ENCODE data around the gene PER2. TPM values are rescaled to one million over a fixed set of nuclear protein-coding genes. Genes with fewer than 3 reads are reported as not detected.

The PER2 gene
- total and polyA plus RNA-seq, 2 donors (not counting 3 experiments of a cell fraction or from before 2014, with no cell fraction given), result 0.86 to 3.8 TPM

- dilution Hi-C loops (cut with MboI; ENCODE audit: extremely low pct_ligation_motif_present, low sequenced_read_pairs), result no loop called here
- no TSS peak for BruUV-seq (replicated peaks)
- Histone ChIP-seq H4K20me1 (replicated peaks; ENCODE audit: control insufficient read depth, extremely low read depth, insufficient read depth, low read length) (no peaks in the 10 kb centered on the region), H3K4me3 (replicated peaks in 1 of 3; ENCODE audit: insufficient read depth in 1 of 3, low read depth in 1 of 3, low read length in 3 of 3) (no peak overlapping the region), H2AFZ (ENCODE audit: low read depth, low read length) (no peak overlapping the region), H3K9ac (replicated peaks; ENCODE audit: extremely low read depth, insufficient read depth, low read length) (no peak overlapping the region), H3K27ac (ENCODE audit: insufficient read depth, low read depth, low read length) (no peak overlapping the region), H3K9me3 (replicated peaks; ENCODE audit: control insufficient read depth, insufficient read depth, low read length) (no peaks in the 10 kb centered on the region), H3K9me1 (replicated peaks; ENCODE audit: control insufficient read depth, extremely low read depth, insufficient read depth, low read length) (no peaks in the 10 kb centered on the region), H3K4me1 (ENCODE audit: control insufficient read depth, extremely low read depth, insufficient read depth, low read length) (no peaks in the 10 kb centered on the region), H3K79me2 (ENCODE audit: control insufficient read depth, insufficient read depth, low read length) (no peaks in the 10 kb centered on the region), H3K27me3 (ENCODE audit: control insufficient read depth in 2 of 2, insufficient read depth in 2 of 2, low read length in 2 of 2) (peaks cover 0 to 1% of the 10 kb centered on the region in 2 experiments), H3K36me3 (ENCODE audit: control insufficient read depth in 2 of 2, extremely low read depth in 1 of 2, insufficient read depth in 2 of 2, low read length in 2 of 2) (no peaks in the 10 kb centered on the region), H3K4me2 (ENCODE audit: insufficient read depth, low read length) (no peak overlapping the region)
- FAIRE-seq (no peak), DNase-seq (ENCODE audit: low read depth, low spot score) (no peak)
- POLR2A ChIA-PET, result no interaction called here
- CTCF ChIA-PET, result no interaction called here
- TF ChIP-seq GATA2 (IDR thresholded peaks at IDR 0.05; ENCODE audit: insufficient read depth, insufficient read length, low read depth, low read length) (no peak), MYC (IDR thresholded peaks at IDR 0.05; ENCODE audit: low read depth, low read length) (no peak), CTCF (IDR thresholded peaks at IDR 0.05; ENCODE audit: extremely low read depth in 1 of 2, insufficient read depth in 1 of 2, low read depth in 1 of 2, low read length in 2 of 2) (no peak), JUN (IDR thresholded peaks at IDR 0.05; ENCODE audit: borderline replicate concordance, insufficient read depth, insufficient read length, low read depth) (no peak), FOS (IDR thresholded peaks at IDR 0.05; ENCODE audit: borderline replicate concordance, insufficient read depth, low read length) (no peak), EZH2 (IDR thresholded peaks at IDR 0.05; ENCODE audit: borderline replicate concordance, low read depth, low read length, severe bottlenecking) (no peak)
- intact Hi-C loops (cut with micrococcal nuclease), result no loop called here
Measured at GRCh38 chr2:238220274-238220891, 68.0 kb downstream of the PER2 start.
